ENCODE results near the gene UBALD1. TPM values are rescaled to one million over a fixed set of nuclear protein-coding genes. Genes with fewer than 3 reads are reported as not detected.

UBALD1 gene
- total RNA-seq, 1 donor from 2014 or later: 22.9 TPM

GRCh38 chr16:4613636-4614570, 785 bp downstream of the UBALD1 start:
- Mint-ChIP-seq H3K36me3 (ENCODE audit: low read depth) (no peaks in the 10 kb centered on the region), H3K27me3 (ENCODE audit: low read depth) (no peaks in the 10 kb centered on the region), H3K4me3 (ENCODE audit: unreplicated experiment) (peak overlapping the region; percentile 74), H3K27ac (ENCODE audit: unreplicated experiment) (peak overlapping the region; percentile 22), H3K9me3 (ENCODE audit: low read depth) (no peaks in the 10 kb centered on the region), H3K4me1 (ENCODE audit: low read depth) (peaks cover 38% of the 10 kb centered on the region)
- TF ChIP-seq CTCF (IDR thresholded peaks at IDR 0.05): no peak
- DNase-seq (ENCODE audit: low spot score): no peak

GRCh38 chr16:4612977-4613635, 1.6 kb downstream of the UBALD1 start:
- Mint-ChIP-seq H3K36me3 (ENCODE audit: low read depth) (no peaks in the 10 kb centered on the region), H3K9me3 (ENCODE audit: low read depth) (no peaks in the 10 kb centered on the region), H3K27ac (ENCODE audit: unreplicated experiment) (peak overlapping the region; percentile 22), H3K4me1 (ENCODE audit: low read depth) (peaks cover 34% of the 10 kb centered on the region), H3K4me3 (ENCODE audit: unreplicated experiment) (peak overlapping the region; percentile 74), H3K27me3 (ENCODE audit: low read depth) (no peaks in the 10 kb centered on the region)
- no peak for DNase-seq (ENCODE audit: low spot score)
- no peak for TF ChIP-seq CTCF (IDR thresholded peaks at IDR 0.05)

GRCh38 chr16:4612474-4612931, 2.2 kb downstream of the UBALD1 start:
- Mint-ChIP-seq H3K9me3 (ENCODE audit: low read depth) (no peaks in the 10 kb centered on the region), H3K4me3 (ENCODE audit: unreplicated experiment) (peak overlapping the region; percentile 74), H3K36me3 (ENCODE audit: low read depth) (no peaks in the 10 kb centered on the region), H3K4me1 (ENCODE audit: low read depth) (peaks cover 28% of the 10 kb centered on the region), H3K27me3 (ENCODE audit: low read depth) (no peaks in the 10 kb centered on the region), H3K27ac (ENCODE audit: unreplicated experiment) (no peak overlapping the region)
- DNase-seq (ENCODE audit: low spot score): no peak
- peak; percentile 36 for TF ChIP-seq CTCF (IDR thresholded peaks at IDR 0.05)

GRCh38 chr16:4611337-4612021, 3.2 kb downstream of the UBALD1 start:
- Mint-ChIP-seq H3K27me3 (ENCODE audit: low read depth) (no peaks in the 10 kb centered on the region), H3K36me3 (ENCODE audit: low read depth) (peaks cover 1% of the 10 kb centered on the region), H3K27ac (ENCODE audit: unreplicated experiment) (no peak overlapping the region), H3K4me3 (ENCODE audit: unreplicated experiment) (no peak overlapping the region), H3K9me3 (ENCODE audit: low read depth) (no peaks in the 10 kb centered on the region), H3K4me1 (ENCODE audit: low read depth) (peaks cover 20% of the 10 kb centered on the region)
- no peak for TF ChIP-seq CTCF (IDR thresholded peaks at IDR 0.05)
- no peak for DNase-seq (ENCODE audit: low spot score)
